Measurements from ENCODE around the gene SCO2.

The SCO2 gene

DNA sequence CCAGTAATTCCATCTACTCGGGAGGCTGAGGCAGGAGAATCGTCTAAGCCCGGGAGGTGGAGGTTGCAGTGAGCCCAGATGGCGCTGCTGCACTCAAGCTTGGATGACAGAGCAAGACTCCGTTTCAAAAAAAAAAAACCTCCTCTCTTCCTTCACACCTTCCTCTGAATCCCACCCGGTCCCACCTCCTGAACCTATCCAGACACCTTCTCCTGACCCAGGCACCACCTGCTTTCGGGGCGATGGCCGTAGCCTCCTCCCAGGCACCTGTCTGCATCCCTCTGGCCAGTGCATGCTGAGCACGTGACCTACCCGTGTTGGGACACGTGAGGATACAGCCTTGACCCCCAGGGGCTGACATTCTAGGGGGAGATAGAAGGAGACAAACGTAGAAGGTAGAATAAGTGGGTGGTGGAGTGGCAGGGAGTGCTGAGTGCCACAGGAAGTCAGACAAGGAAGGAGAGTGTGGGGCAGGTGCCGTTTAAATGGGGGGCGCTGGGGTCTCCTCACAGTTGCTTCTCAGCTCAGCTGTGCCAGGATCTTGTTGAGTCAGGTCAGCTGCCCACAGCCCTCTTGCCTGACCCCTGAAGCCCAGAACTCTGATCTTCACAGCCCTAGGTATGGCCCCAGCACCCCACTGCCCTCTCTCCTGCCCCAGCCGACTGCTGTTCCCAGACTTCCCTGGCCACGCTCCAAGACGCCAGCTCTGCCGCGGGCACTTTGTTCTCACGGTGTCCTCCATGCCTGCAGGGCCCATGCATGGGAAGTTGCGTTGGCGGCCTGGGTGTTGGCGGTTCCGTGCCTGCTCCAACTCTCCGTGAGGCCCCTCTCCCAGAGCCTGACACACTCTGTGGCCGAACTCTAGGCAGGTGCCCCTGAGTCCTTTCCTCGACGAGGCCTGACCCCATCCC, 39.9 kb downstream of the SCO2 start:
- no CpG with 5 or more reads among the region's 29 CpGs for WGBS (ENCODE audit: extremely low coverage, insufficient coverage, insufficient read length)
- H2AK5ac ChIP-seq (ENCODE audit: low read length) = no peak overlapping the region
- H3K9me3 ChIP-seq (ENCODE audit: insufficient read depth, low read depth, low read length) = peaks cover 2% of the 10 kb centered on the region
- H2BK120ac ChIP-seq (ENCODE audit: insufficient read depth, low read length, poor library complexity) = no peak overlapping the region
- no peak overlapping the region for H2BK5ac ChIP-seq (ENCODE audit: low read depth, low read length, poor library complexity)
- H3K27me3 ChIP-seq (ENCODE audit: insufficient read depth, low read length) = peaks cover 11% of the 10 kb centered on the region
- H2AFZ ChIP-seq (ENCODE audit: insufficient read depth, low read length, poor library complexity) = no peak overlapping the region
- no peaks in the 10 kb centered on the region for H3K36me3 ChIP-seq (ENCODE audit: control insufficient read depth in 1 of 2, insufficient read depth in 2 of 2, low read length in 2 of 2)
- no peak overlapping the region for H3K18ac ChIP-seq (ENCODE audit: low read length)
- no peak overlapping the region for H3K27ac ChIP-seq (ENCODE audit: low read depth, low read length)
- H3K79me1 ChIP-seq (ENCODE audit: low read length) = peaks cover 7% of the 10 kb centered on the region
- peak; percentile 90 to 91 for DNase-seq
- no peak overlapping the region for H3K14ac ChIP-seq (ENCODE audit: low read length)
- H4K91ac ChIP-seq (ENCODE audit: low read depth, low read length) = no peak overlapping the region
- H4K8ac ChIP-seq (ENCODE audit: low read depth, low read length) = no peak overlapping the region
- H3K79me2 ChIP-seq (ENCODE audit: control insufficient read depth, insufficient read depth, low read length, poor library complexity) = peaks cover 2% of the 10 kb centered on the region
- H3K4me2 ChIP-seq (ENCODE audit: low read length) = no peak overlapping the region
- H3K9ac ChIP-seq (ENCODE audit: low read length) = no peak overlapping the region
- no peak overlapping the region for H3K23ac ChIP-seq (ENCODE audit: low read length)
- no peak overlapping the region for H3K4ac ChIP-seq (ENCODE audit: low read depth, low read length)
- H2BK12ac ChIP-seq (ENCODE audit: low read length) = no peak overlapping the region
- H4K12ac ChIP-seq (ENCODE audit: low read depth, low read length) = no peak overlapping the region
- H3K4me1 ChIP-seq (ENCODE audit: control insufficient read depth in 1 of 2, insufficient read depth in 2 of 2, low read length in 2 of 2) = peaks cover 4% of the 10 kb centered on the region in 2 experiments
- no peak overlapping the region for H3K4me3 ChIP-seq (ENCODE audit: low read depth, low read length)

- Histone ChIP-seq H4K91ac (ENCODE audit: low read depth, low read length) (no peak overlapping the region), H2BK5ac (ENCODE audit: low read depth, low read length, poor library complexity) (no peak overlapping the region), H3K79me2 (ENCODE audit: control insufficient read depth, insufficient read depth, low read length, poor library complexity) (peaks cover 2% of the 10 kb centered on the region), H4K12ac (ENCODE audit: low read depth, low read length) (no peak overlapping the region), H3K9me3 (ENCODE audit: insufficient read depth, low read depth, low read length) (peaks cover 7% of the 10 kb centered on the region), H3K4me1 (ENCODE audit: control insufficient read depth in 1 of 2, insufficient read depth in 2 of 2, low read length in 2 of 2) (peaks cover 4% of the 10 kb centered on the region in 2 experiments), H3K4me3 (ENCODE audit: low read depth, low read length) (no peak overlapping the region), H3K4ac (ENCODE audit: low read depth, low read length) (no peak overlapping the region), H3K18ac (ENCODE audit: low read length) (no peak overlapping the region), H2AK5ac (ENCODE audit: low read length) (no peak overlapping the region), H3K79me1 (ENCODE audit: low read length) (peaks cover 7% of the 10 kb centered on the region), H3K36me3 (ENCODE audit: control insufficient read depth in 1 of 2, insufficient read depth in 2 of 2, low read length in 2 of 2) (no peaks in the 10 kb centered on the region), H2BK12ac (ENCODE audit: low read length) (no peak overlapping the region), H3K27ac (ENCODE audit: low read depth, low read length) (no peak overlapping the region), H3K23ac (ENCODE audit: low read length) (no peak overlapping the region), H3K14ac (ENCODE audit: low read length) (no peak overlapping the region), H2BK120ac (ENCODE audit: insufficient read depth, low read length, poor library complexity) (no peak overlapping the region), H3K9ac (ENCODE audit: low read length) (no peak overlapping the region), H2AFZ (ENCODE audit: insufficient read depth, low read length, poor library complexity) (no peak overlapping the region), H4K8ac (ENCODE audit: low read depth, low read length) (no peak overlapping the region), H3K27me3 (ENCODE audit: insufficient read depth, low read length) (peaks cover 17% of the 10 kb centered on the region), H3K4me2 (ENCODE audit: low read length) (no peak overlapping the region)
- no peak for DNase-seq
- no CpG with 5 or more reads among the region's 31 CpGs for WGBS (ENCODE audit: extremely low coverage, insufficient coverage, insufficient read length)
Observed at GRCh38 chr22:50483977-50484853, 41.2 kb downstream of the SCO2 start.

- no peak overlapping the region for H4K8ac ChIP-seq (ENCODE audit: low read depth, low read length)
- H3K27ac ChIP-seq (ENCODE audit: low read depth, low read length) = no peak overlapping the region
- H3K4me2 ChIP-seq (ENCODE audit: low read length) = no peak overlapping the region
- no peak overlapping the region for H3K23ac ChIP-seq (ENCODE audit: low read length)
- no CpG with 5 or more reads among the region's 8 CpGs for WGBS (ENCODE audit: extremely low coverage, insufficient coverage, insufficient read length)
- H4K91ac ChIP-seq (ENCODE audit: low read depth, low read length) = no peak overlapping the region
- no peak overlapping the region for H2BK5ac ChIP-seq (ENCODE audit: low read depth, low read length, poor library complexity)
- no peak overlapping the region for H3K14ac ChIP-seq (ENCODE audit: low read length)
- no peak overlapping the region for H4K12ac ChIP-seq (ENCODE audit: low read depth, low read length)
- H3K4me1 ChIP-seq (ENCODE audit: control insufficient read depth in 1 of 2, insufficient read depth in 2 of 2, low read length in 2 of 2) = peaks cover 4% of the 10 kb centered on the region in 2 experiments
- no peak overlapping the region for H2AK5ac ChIP-seq (ENCODE audit: low read length)
- peaks cover 17% of the 10 kb centered on the region for H3K27me3 ChIP-seq (ENCODE audit: insufficient read depth, low read length)
- H3K18ac ChIP-seq (ENCODE audit: low read length) = no peak overlapping the region
- H3K79me1 ChIP-seq (ENCODE audit: low read length) = peaks cover 7% of the 10 kb centered on the region
- no peaks in the 10 kb centered on the region for H3K36me3 ChIP-seq (ENCODE audit: control insufficient read depth in 1 of 2, insufficient read depth in 2 of 2, low read length in 2 of 2)
- DNase-seq = no peak
- no peak overlapping the region for H2AFZ ChIP-seq (ENCODE audit: insufficient read depth, low read length, poor library complexity)
- peaks cover 2% of the 10 kb centered on the region for H3K79me2 ChIP-seq (ENCODE audit: control insufficient read depth, insufficient read depth, low read length, poor library complexity)
- no peak overlapping the region for H3K4ac ChIP-seq (ENCODE audit: low read depth, low read length)
- H3K4me3 ChIP-seq (ENCODE audit: low read depth, low read length) = no peak overlapping the region
- no peak overlapping the region for H2BK12ac ChIP-seq (ENCODE audit: low read length)
- H2BK120ac ChIP-seq (ENCODE audit: insufficient read depth, low read length, poor library complexity) = no peak overlapping the region
- no peak overlapping the region for H3K9ac ChIP-seq (ENCODE audit: low read length)
- peaks cover 7% of the 10 kb centered on the region for H3K9me3 ChIP-seq (ENCODE audit: insufficient read depth, low read depth, low read length)
Observed at GRCh38 chr22:50483556-50483955, 41.8 kb downstream of the SCO2 start.

DNA sequence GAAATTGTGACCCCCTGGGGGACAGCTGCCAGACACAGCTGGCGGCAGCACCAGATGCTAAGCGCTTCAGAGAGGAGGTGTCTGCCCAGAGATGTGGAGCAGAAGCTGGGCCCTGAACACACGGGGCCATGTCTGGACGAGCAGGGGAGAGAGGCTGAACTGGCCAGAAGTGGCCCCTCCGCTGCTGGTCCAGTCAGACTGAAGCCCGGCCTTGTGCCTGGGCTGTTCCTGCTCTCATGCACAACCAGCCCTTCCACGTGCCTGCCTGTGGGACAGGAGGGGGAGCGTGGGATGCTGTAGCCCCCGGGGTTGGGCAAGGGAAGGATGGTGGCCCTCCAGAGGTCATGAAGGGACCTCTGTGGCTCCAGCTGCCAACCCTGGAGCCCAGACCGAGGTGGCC, 42.3 kb downstream of the SCO2 start:
- H3K4me1 ChIP-seq (ENCODE audit: control insufficient read depth in 1 of 2, insufficient read depth in 2 of 2, low read length in 2 of 2) = peaks cover 4% of the 10 kb centered on the region in 2 experiments
- peaks cover 2% of the 10 kb centered on the region for H3K79me2 ChIP-seq (ENCODE audit: control insufficient read depth, insufficient read depth, low read length, poor library complexity)
- H3K9me3 ChIP-seq (ENCODE audit: insufficient read depth, low read depth, low read length) = peaks cover 7% of the 10 kb centered on the region
- peaks cover 7% of the 10 kb centered on the region for H3K79me1 ChIP-seq (ENCODE audit: low read length)
- no peak overlapping the region for H2BK12ac ChIP-seq (ENCODE audit: low read length)
- H2BK120ac ChIP-seq (ENCODE audit: insufficient read depth, low read length, poor library complexity) = no peak overlapping the region
- no peak overlapping the region for H4K8ac ChIP-seq (ENCODE audit: low read depth, low read length)
- no peak overlapping the region for H4K91ac ChIP-seq (ENCODE audit: low read depth, low read length)
- no peak overlapping the region for H3K4me2 ChIP-seq (ENCODE audit: low read length)
- H3K27ac ChIP-seq (ENCODE audit: low read depth, low read length) = no peak overlapping the region
- no peak overlapping the region for H3K9ac ChIP-seq (ENCODE audit: low read length)
- H3K27me3 ChIP-seq (ENCODE audit: insufficient read depth, low read length) = peaks cover 17% of the 10 kb centered on the region
- H3K4me3 ChIP-seq (ENCODE audit: low read depth, low read length) = no peak overlapping the region
- no peak overlapping the region for H2AFZ ChIP-seq (ENCODE audit: insufficient read depth, low read length, poor library complexity)
- H3K18ac ChIP-seq (ENCODE audit: low read length) = no peak overlapping the region
- no peak overlapping the region for H2BK5ac ChIP-seq (ENCODE audit: low read depth, low read length, poor library complexity)
- no CpG with 5 or more reads among the region's 10 CpGs for WGBS (ENCODE audit: extremely low coverage, insufficient coverage, insufficient read length)
- H3K4ac ChIP-seq (ENCODE audit: low read depth, low read length) = no peak overlapping the region
- H2AK5ac ChIP-seq (ENCODE audit: low read length) = no peak overlapping the region
- H4K12ac ChIP-seq (ENCODE audit: low read depth, low read length) = no peak overlapping the region
- DNase-seq = no peak
- no peak overlapping the region for H3K14ac ChIP-seq (ENCODE audit: low read length)
- no peak overlapping the region for H3K23ac ChIP-seq (ENCODE audit: low read length)
- H3K36me3 ChIP-seq (ENCODE audit: control insufficient read depth in 1 of 2, insufficient read depth in 2 of 2, low read length in 2 of 2) = no peaks in the 10 kb centered on the region

All from trophoblast cell (in vitro differentiated cells and primary cell).